ENCODE data around the gene CIB2.
"Not testable (repeated sequence)": the region's sequence is repeated elsewhere in the genome, so short reads cannot be mapped to it uniquely, and the experiment has no call there.

Gene CIB2

DNA sequence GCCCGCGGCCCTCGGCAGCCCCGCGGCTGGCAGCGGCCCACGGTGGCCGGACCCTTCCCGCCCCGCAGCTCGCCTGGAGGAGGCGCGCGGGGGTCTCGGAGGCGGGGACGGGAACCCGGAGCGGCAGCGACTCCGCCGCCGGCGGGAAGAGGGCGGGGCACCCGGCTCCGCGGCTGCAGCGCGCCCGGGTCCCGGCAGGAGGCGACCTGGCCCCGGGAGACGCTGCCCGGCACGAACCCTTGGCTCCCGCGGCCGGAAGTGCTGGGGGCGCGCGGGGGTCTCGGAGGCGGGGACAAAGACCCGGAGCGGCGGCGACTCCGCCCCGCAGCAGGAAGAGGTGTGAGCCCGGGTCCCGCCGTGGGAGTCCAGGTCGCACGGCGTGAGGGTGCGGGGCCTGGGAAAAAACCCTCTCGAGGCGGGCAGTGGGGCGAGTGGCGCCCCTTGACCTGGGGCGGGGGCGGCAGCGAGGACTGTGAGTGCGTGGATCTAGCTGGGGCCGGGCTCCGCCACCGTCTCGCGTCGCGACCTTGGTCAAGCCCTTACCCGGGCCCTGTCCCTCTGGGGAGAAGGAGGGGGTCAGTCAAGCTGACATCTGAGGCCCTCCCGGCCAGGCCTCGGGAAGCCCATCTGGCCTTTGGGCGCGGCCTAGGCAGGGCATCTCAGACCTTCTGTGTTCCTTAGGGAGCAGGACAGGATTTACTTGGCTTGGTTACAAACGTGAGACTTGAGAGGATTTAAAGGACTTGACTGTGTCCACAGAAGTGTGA, at the start of gene CIB2:
TSS of gene CIB2 (minus strand) at position 151 of the 767 bp plus-strand sequence. CDS start 230 bp downstream, outside the sequence.
- peak; percentile 57 to 89 for DNase-seq

DNA sequence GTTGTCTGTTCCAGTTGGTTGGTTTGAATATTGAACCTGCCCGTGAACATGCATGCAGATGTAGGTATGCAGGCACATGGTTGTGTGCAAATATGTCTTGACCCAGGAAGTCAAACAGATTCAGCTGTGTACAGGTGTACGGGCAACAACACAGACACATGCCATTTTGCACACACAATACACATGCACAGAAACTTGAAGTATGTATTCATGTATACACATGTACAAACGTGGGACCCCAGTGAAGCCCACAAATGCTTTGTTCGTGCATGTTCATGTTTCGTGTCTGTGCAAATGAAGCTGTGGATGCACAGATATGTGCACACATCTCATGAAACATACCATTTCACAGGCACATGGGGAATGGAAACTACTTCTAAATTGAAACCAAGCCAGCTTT, 48.7 kb upstream of the CIB2 start:
- no peak for DNase-seq

DNA sequence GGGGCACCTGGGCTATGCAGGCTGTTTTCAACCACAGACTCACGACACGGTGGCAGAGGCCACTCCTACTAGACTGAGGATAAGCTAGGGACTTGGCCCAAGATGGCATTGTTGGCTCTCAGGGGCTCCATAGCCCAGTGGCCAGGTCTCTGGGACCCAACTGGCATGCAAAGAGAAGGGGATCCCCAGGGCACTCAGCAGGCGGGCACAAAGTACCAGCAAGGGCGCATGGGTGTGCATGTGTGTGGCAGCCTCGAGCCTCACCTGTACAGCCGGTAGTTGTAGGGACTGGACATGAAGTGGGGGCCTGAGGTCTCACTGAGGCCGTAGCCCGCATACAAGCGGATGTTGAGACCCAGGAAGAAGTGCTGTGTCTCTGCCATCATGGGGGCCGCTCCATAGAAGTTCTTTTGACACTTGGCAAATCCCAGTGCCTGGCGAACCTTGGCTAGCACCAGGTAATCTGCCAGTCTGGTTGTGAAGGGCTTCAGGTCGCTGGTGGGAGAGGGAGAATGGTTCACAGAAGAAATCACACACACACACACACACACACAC, 48.1 kb upstream of the CIB2 start:
- DNase-seq, result no peak

DNA sequence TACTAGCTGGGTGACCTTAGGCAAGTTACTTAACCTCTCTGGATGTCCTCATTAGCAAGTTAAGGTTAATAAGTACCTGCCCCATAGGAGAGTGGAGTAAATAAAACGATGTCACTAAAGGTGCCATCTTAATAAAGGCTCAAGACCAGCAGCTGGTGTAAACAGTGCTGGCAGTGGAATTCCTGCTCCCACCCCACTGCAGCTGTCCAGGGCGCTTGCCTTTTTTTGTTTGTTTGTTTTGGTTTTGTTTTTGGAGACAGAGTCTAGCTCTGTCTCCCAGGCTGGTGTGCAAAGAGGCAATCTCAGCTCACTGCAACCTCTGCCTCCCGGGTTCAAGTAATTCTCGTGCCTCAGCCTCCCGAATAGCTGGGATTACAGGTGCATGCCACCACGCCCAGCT, 46.8 kb upstream of the CIB2 start:
- DNase-seq, result no peak

DNA sequence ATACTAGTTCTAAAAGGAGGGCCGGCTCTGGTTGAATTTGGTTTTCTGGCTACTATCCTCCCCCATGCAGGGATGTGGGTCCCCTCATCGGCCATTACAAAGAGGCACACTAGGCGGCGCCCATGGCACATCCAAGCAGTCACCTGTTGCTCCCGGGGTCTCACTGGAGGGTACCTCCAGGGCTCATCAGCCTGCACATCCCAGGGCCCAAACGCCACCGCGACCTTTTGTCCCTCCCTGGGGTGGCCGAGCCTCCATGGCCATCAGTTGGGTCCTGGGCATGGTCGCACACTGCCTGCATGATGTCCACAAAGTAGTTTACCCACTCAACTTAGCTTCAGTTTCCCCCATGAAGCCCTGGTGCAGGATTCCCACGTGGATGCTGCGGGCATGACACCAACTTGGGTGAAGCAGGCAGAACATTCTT, 46.2 kb upstream of the CIB2 start:
- DNase-seq, result peak; percentile 12 to 19

DNA sequence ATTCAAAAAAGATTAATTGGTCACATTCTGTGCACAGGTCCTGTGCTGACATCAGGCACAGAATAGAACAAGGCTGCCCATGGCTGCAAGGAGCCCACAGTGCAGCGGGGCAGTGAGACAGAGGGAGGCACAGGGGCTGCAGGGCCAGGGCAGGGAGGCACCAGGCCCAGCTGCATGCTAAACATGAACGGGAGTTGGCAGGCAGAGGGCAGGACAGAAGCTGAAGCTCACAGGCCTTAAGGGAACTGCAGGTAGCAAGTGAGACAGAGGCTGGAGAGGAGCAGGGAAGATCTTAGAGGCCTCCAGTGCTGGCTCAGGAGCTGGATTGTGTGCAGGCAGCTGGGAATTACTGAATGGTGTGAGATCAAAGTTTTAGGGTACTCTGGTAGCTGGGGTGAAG, 44.1 kb upstream of the CIB2 start:
- peak; percentile 4 to 53 for DNase-seq

DNA sequence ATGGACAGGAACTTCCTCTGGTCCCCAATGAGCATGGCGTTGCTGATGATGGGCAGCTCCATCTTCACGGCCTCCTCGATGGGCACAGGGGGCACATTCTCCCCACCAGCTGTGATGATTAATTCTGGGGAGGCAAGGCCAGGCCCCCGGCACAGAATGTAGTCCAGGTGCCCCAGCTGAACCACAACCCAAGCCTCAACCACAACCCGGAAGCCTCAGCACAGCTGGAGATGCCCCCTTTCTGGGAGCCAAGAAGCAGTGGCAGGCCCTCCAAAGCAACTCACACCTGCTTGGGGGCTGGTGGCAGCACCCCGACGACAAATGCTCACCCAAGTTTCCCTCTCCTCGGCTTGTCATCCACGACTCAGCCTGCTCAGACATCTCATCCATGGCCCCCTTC, 43.2 kb upstream of the CIB2 start:
- DNase-seq, result no peak

DNA sequence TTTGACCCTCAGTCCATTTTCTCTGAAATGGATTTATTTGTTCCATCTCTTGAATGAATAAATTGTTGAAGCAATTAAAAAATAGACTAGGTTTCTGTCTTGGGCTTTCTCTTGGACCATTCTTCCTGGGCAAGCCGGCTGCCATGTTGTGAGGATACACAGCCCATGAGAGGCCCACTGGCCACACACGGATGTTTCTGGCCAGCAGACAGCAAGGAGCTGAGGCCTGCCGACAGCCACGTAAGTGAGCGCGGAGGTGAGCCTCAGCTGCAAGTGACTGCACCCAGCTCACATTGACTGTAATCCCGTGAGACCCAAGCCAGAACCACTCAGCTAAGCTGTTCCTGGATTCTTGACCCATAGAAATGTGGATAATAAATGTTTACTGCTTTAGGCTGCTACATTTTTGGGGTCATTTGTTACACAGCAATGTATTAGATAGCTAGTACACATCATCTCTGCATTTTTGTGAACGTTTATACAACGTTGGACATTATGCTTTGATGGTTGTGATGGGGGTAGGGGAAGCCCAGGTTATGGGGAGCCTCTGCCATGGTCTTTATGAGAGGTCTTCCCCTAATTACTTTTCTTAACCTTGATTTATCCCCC, 40.7 kb upstream of the CIB2 start:
- DNase-seq, result no peak

DNA sequence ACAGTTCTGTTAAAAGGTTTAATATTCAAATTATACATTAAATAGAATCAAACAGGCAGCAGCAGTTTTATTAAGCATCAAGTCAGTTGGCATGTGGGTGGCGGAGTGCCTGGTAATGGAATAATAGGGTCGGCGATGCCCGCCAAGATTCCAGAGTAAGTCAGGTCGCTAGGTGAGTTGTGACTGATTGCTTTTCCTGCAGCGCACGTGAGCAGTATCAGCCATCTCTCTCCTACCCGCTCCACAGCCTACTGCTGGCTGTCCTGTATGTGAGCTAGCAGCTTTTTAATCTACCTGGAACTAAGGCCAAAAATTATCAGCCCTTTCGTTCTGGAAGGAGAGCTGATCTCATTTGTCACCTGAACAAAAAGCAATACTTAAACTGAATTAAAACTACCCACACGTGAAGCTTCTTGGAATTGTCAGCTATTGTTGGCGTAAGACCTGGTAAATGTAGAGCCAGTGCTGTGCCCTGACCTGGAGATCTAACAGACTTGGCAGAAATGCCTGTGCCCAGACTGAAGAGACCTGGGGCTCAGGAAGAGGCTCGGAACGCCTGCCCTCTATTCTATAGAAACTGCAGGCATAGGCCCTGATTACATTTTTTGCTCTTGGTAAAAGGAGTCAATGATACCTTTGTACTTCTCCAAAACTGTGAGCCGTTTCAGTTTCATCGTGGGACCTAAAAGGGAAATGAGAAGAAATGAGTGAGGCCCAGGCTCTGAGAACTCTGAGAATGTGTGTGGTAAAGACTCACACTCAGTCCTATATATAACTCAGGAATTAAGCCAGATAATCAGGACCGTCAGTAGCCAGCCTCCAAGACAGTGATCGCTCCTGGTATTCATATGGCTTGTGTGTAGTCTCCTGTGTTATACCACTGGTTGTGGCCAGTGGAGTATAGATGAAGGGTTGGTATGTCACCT, 39.9 kb upstream of the CIB2 start:
- no peak for DNase-seq

DNA sequence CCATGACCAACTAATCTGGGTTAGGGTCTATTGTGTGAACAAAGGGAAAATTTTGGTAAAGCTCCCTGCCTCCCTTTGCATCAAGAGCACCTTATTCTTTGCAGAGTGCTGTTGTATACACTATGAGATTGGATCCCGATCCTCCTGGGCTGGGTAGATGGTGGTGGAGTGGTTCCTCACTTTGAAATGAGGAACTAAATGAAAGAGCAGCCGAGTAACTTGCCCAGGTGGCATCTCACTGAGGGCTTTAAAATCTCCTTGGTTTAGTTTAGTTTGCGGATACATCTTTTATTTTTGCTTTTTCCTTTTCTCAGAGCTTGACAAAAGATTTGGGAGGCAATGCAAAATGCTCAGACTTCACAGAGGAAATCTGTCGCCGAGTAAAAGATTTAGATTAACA, 37.4 kb upstream of the CIB2 start:
- no peak for DNase-seq

DNA sequence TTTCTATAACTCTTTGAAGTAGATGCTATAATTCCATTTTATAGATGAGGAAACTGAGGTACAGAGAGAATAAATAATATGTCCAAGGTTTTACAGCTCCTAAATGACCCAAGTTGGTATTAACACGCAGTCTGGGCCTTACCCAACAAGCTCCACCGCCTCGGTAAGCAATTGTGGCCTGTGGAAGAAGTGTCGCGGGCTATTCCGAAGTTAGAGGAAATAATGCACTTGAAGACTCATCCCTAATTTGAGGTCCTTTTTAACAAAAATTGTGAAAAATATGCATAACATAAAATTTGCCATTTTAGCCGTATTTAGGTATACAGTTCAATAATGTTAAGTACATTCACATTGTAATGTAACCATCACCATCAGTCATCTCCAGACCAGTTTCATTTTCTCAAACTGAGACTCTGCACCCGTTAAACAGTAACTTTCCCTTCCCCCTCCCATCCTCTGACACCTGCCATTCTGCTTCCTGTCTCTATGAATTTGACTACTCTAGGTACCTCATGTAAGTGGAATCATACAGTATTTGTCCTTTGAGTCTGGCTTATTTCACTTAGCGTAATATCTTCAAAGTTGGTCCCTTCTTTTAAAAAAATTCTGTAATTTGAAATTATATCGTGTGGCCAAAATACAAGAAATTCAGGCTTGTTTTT, 36.1 kb upstream of the CIB2 start:
- no peak for DNase-seq

DNA sequence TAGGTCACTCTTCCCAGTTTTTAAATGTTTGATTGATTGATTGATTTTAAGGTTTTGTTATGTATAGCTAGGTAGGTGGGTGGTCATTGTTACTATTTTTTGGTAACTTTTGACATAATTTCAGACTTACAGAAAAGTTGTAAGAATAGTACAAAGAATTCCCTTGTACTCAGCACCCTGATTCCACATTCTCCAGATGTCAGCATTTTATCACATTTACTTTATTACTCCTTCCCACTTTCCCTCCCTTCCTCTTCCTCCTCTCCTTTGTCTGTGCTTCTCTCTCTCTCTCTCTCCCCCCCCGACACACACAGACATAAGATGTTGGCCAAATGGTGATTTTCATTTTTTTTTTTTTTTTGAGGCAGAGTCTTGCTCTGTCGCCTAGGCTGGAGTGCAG, 32.8 kb upstream of the CIB2 start:
- DNase-seq, result no peak

DNA sequence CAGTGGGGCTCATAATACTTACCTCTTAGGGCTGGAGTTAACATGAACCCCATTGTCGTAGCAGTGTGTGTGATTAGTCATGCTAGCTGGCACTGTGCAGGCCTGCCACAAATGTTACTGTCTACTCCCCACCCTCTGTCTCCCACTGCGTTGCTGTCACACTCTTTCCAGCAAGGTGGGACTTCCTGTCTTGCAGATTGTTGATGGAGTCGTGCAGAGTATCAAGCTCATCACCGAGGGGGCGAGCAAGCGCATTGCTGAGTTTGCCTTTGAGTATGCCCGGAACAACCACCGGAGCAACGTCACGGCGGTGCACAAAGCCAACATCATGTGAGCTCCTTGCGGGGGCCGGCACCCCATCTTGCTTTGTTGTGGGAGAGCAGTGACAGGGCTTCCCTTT, 30.8 kb upstream of the CIB2 start:
- DNase-seq, result no peak

DNA sequence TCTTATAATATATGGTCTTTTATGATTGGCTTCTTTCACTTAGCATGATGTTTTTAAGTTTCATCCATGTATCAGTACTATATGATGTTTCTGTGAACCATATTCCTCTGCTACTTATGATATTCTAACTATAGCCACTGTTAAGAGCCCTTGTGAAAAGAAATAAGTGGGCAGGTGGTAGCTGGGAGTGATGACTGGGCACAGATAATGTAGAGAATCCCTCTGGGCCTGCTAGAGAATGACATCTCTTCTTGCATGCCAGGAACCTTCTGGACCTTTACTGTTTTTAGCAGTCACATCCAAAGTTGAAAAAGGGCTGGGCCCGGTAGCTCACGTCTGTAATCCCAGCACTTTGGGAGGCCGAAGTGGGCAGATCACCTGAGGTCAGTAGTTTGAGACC, 28.1 kb upstream of the CIB2 start:
- no peak for DNase-seq

DNA sequence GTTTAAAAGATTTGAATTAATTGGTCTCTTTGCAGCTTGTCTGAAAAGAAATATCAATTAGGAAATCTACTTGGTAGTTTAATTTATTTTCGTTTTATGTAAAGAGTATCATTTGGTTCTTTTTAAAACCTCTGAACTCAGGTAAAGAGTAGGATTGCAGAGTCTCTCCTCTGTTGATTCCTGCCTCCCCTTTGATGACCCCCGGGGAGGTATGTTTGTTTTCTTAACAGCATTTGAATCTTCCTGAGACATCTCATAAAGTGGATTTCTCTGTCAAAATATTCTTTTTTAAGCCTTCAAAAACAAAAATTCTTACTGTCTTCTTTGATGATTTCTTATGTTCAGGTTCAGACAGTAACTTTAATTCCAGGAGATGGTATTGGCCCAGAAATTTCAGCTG, 26.0 kb upstream of the CIB2 start:
- DNase-seq, result no peak

DNA sequence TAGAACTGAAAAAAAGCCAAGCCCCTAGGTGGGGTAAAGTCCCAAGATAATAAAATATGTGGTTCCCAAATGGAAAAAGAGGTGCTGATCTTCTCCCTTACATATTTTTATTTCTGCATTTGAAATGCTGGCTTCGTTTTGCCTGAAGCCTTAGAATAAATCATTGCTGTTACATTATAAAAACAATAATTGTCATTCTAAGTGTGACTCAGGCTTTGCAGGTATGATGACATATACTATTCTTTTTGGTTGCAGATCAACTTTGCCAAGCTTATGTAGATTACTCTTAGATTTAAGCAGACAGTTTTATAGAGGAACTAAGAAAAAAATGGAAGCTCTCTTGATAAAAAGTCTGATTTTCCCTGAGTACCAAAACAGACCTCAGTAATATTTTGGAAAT, 25.4 kb upstream of the CIB2 start:
- DNase-seq, result no peak

DNA sequence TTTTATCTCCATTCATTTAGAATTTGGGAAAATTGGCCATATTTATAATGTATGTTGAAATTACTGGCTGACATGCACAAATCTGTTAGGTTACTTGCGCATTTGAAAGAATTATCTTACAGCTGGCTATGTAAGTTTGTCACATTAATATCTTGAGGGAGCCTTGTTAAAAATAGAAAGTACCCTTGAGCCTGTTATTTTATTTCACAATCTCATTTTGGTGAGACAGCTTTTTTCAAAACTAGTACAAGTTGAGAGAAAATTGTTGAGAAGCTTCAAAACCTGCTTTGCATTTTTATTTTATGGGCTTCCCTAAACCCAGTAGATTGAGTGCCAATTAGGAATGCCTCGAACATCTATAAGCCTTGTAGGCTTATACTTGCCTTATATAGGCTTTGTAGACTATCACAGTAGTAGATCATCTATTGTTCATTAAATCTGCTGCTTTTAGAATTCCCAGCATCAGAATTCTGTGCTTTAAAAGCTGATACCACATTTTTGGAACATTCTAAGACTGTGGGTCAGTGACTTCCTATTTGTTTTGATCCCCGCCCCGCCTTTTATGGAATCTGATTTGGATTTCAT, 24.2 kb upstream of the CIB2 start:
- DNase-seq, result no peak

DNA sequence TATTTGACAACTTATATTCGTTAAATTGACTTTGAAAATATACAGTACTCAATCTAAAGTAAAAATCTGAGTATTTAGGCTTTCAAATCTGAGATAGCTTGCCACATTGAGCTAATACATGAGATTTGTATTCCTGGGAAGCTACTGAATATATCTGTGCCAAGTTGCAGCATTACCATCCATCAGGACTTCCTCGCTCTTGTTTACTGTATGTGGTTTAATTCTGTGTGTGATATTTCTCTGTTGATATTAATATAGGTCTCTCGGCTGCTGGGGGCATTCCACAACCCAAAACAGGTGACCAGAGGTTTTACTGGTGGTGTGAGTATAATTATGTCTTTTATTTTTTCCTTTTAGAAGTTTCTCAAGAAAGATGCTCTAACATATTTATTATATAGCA, 23.7 kb upstream of the CIB2 start:
- DNase-seq, result no peak

DNA sequence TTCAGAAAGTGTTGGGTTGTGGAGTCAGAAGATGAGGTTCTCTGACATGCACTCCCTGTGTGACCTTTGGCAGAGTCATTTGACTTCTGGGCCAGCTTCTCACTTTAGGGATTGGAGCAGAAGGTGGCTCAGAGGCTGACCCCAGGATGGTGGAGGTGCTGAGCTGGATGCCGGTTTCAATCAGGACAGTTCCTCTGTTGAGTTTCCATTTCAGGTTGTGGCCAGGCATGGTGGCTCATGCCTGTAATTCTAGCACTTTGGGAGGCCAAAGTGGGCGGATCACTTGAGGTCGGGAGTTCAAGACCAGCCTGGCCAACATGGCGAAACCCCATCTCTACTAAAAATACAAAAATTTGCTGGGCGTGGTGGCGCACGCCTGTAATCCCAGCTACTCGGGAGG, 19.8 kb upstream of the CIB2 start:
- not testable (repeated sequence) for DNase-seq

DNA sequence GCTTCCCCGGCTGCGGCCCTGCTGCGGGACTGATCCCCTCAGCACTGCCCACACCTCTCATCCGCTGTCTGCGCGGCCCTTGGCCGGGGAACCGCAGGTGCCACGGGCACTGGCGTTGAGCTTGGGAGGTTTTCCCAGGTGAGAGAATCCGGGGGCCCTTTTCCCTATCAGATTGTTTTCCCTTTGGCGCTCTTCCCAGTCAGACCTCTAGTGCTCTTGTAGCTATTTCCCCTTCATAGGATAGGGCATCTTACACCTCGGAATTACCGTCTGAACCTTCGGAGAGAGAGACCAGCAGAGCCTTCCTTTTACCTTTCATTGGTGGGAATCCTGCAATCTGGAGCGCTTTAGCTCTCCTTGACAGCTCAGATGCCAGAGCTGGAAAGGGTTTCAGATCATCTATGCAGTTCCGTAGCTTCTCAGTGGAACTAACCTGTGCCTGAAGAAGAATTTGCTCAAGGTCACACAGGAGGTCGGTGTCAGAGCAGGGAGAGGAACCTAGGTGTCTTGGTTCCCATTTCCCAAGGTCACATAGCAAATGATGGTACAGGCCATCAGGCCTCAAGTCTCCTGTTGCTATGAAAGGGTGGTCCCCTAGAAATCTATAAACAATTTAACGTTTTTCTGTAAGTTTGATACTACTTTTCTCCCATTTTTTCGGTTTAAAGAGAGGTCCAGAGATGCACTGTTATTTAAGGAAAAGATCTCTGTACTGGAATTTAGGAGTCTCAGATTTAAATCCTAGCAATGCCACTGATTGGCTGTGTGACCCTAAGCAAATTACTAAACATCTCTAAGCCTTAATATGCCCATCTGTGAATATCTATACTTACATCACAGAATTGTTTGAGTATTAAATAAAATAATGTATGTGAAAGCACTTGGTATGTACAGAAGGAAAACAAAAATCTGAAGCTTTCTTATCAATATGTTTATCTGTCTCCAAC, 18.8 kb upstream of the CIB2 start:
- peak; percentile 33 to 56 for DNase-seq
